HG03135 (cell line): ENCODE data around the gene SAP130.

Experiments
- ATAC-seq: cut with Tn5 transposase; IDR thresholded peaks from one replicate; pipeline ENCODE4 v1.9.1; 2021; ENCODE audit warnings: mild to moderate bottlenecking, moderate library complexity; ENCODE audit not compliant: unreplicated experiment

SAP130 gene

DNA sequence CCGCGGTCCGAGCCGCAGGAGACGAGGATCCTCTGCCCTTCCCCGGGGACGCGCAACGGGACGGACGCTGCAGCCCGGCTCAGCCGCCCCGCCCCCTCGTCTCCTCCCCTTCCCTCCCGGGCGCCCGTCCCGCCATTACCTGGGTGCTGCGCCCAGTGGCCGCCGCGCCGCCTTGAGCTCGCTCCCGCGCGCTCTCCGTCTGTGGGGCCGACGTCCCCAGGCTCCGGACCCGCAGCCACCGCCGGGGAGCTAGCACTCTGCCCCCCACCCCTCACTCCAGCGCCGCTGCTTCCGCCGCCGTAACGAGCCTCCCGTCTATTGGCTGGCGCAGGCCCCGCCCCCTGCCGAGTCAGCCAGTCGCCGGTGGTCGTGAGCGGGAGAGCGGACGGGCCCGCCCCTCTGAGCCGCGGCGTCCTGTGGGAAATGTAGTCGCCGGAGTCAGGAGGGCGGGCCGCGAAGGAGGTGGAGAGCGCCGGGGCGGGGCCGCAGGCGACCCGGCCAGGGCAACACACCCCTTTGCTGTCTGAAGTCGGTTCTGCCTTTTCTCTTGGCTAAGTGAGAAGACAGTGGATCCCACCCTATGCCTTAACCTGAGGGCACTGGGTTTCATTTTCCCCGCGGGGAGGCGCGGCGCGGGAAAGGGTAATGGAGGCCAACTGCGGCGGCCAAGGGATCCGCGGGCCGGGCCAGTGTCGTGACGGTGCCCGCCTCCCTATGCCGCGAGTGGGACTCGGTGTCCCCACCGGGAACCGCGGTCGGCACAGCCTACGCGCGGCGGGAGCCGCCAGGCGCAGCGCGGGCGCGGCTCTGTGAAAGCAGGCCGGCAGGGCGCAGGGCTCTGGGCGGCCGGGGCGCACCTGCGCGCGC, at the start of gene SAP130:
TSS of gene SAP130 (minus strand) at position 259 of the 867 bp plus-strand sequence. CDS start 1,767 bp downstream, outside the sequence.
- ATAC-seq: peak; percentile 77

DNA sequence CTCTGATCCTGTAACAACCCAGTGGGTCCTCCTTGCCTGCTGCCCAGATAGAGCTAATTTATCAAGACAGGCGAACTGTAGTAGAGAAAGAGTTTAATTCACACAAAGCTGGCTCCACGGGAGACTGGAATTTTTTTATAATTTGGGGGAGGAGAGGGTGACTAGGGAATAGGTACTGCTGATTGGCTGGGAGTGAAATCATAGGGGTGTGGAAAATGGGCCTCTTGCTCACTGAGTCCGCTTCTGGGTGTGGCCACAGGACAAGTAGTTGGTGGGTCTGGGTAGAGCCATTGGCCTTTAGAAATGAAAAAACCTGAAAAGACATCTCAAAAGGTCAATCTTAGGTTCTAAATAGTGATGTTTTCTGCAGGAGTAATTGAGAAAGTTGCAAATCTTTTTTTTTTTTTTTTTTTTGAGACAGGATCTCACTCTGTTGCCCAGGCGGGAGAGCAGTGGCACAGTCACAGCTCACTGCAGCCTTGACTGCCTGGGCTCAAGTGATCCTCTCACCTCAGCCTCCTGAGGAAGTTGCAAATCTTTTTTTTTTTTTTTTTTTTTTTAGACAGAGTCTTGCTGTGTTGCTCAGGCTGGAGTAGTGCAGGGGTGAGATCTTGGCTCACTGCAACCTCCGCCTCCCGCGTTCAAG, 48.7 kb upstream of the SAP130 start:
- ATAC-seq: no peak

DNA sequence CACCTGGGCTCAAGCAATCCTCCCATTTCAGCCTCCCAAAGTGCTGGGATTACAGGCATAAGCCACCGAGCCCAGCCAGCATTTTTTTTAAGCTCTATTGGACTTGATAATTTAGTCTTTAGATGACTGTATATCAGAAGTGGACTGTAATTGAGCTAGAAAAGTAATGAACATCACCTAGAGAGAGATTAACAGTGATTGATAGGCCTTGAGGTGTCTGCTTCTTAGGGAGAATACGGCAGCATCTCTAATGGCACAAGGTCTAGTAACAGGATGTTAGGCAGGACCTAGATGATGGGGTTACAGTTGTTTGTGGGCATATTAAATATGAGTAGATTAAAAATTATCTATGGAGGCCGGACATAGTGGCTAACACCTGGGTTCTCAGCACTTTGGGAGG, 45.4 kb upstream of the SAP130 start:
- ATAC-seq: no peak

DNA sequence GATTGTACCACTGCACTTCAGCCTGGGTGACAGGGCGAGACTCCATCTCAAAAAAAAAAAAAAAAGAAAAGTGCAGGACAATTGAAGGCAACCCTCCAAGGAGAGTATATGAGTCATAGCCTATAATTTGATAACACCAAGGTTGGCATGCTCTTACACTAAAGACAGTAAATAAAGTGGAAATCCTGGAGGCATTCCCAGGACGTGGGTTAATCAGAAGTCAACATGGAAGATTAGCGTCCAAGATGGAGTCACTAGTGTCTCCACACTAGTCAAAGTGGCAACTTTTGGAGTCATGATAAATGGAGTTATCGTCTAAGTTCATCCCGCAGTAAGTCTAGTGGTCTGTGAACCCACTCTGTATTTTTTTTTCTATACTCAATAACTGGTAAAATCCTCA, 41.9 kb upstream of the SAP130 start:
- no peak for ATAC-seq

DNA sequence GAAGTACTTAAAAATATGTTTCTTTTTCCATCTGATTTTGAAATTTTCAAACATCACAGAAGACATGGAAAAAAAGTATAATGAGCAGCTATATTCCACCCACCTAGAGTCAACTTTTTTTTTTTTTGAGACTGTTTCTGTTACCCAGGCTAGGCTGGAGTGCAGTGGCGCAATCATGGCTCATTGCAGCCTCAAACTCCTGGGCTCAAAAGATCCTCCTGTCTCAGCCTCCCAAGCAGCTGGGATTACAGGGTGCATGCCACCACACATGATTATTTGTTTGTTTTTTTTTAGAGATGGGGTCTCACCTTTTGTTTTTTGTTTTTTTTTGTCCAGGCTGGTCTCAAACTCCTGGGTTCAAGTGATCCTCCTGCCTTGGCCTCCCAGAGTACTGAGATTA, 36.5 kb upstream of the SAP130 start:
- ATAC-seq: no peak

DNA sequence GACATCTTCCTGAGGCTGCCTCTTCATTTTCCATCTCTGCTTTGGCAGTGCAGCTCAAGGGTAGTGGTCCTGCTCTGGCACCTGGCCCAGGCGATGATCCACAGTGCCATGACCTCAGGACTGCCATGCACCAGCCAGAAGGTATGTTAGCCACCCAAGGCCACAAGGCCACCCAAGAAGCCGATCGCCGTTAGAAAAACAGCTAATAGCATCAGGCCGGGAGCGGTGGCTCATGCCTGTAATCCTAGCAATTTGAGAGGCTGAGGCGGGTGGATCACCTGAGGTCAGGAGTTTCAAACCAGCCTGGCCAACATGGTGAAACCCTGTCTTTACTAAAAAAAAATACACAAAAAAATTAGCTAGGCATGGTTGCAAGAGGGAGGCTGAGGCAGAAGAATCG, 34.7 kb upstream of the SAP130 start:
- no peak for ATAC-seq

DNA sequence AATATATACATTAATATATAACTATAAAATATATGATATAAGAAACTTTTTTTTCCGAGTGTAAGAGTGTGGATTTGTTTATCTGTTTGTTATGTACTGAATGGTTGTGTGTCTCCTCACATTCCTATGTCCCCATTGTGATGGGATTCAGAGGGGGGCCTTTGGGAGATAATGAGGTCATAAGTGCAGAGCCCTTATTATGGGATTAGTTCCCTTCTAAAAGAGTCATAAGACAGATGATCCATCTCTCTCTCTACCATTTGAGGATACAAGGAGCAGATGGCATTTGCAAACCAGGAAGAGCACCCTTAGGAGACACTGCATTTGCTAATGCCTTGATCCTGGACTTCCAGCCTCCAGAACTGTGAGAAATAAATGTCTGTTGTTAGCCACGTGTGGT, 30.3 kb upstream of the SAP130 start:
- no peak for ATAC-seq

DNA sequence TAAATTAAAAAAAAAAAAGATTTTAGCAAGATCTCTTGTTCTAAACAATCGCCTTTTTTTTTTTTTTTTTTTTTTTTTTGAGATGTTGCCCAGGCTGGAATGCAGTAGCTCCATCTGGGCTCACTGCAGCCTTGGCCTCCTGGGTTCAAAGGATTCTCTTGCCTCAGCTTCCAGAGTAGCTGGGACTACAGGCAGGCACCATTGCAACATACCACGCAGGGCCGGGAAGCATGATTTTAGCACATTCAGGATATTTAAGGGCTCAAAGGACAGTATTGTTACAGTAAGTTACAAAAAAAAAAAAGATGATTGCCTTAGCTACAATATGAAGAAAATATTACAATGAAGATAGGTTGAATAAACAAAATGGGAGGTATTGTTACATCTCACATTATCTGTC, 29.5 kb upstream of the SAP130 start:
- ATAC-seq: no peak

DNA sequence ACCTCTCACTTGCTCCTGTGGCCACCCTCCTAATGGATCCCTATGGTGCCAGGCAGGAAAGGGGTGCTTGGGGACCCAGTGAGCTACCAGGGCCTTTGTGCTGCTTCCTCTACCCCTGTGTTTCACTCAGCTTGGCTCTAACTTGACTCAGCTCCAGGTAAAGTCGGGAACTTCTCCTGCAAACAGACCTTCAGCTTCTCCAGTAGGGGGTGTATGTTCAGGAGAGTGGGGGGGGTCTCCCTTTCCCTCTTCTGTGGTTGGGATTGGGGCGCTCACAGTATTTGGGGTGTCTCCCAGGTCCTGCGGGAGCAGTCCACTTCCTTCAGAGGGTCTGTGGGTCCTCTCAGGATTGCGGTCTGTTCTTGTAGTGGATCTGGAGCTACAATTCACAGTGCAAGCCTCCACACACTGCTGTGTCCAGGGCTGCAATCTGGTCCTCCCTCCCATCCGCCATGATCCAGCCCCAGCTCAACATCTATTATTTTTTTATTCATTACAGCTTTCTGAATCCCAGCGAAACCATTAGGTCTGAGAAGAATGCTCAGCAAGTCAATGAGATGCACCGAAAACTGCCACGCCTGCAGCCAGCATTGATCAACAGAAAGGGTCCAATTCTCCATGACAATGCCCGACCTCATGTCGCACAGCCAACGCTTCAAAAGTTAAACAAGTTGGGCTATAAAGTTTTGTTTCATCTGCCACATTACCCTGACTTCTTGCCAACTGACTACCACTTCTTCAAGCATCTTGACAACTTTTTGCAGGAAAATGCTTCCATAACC, 26.4 kb upstream of the SAP130 start:
- ATAC-seq: no peak

DNA sequence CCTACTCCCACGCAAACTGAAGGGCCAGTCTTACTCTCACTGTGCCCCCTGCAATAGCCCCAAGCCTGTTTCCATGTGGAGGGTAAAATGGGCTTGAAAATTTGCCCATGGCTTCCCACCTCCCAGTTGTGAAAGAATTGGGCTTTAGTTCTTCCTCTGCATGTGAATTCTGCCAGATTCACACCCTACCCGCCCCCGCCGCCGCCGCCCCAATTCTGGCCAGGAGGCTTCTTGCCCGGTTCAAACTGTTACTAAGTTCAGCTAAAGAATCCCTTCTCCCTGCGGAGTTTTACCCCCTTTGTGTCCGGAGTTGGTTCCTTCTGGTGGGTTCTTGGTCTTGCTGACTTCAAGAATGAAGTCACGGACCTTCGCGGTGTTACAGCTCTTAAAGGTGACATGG, 25.5 kb upstream of the SAP130 start:
- no peak for ATAC-seq

DNA sequence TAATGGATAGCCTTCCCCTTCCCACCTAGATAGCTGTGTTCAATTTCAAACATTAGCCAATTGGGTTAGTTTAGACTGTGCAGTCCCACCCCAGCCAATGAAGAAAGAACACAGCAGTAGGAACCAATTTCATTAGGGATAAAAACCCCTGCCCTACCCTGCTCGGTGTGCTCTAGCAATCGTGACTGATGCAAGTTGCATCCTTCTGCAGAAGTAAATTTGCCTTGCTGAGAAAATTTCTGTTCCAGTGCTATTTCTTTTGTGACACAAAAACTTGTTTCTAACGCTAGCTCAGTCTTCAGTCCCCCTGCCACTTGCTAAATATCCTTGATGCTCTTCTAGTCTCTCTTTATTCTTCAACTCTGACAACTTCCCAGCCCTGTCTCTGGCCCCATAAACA, 15.2 kb upstream of the SAP130 start:
- ATAC-seq: no peak

DNA sequence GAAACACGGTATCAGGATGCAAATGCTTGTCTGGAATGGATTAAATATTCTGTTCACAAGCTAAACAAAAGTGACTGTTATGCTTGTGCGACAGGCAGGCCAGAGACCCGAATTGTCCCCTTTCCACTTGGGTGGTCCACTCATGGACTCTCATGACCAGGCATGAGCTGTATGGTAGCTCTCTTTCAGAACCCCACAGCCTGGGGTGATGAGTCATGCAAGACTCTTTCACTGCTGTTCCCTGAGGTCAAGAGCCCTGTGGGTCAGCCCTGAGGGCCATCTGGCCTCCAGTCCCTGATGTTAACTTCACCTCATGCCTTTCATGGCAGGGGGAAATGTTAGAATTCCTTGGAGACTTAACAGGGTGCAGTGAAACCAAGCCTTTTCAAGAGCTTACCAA, 13.7 kb upstream of the SAP130 start:
- no peak for ATAC-seq

DNA sequence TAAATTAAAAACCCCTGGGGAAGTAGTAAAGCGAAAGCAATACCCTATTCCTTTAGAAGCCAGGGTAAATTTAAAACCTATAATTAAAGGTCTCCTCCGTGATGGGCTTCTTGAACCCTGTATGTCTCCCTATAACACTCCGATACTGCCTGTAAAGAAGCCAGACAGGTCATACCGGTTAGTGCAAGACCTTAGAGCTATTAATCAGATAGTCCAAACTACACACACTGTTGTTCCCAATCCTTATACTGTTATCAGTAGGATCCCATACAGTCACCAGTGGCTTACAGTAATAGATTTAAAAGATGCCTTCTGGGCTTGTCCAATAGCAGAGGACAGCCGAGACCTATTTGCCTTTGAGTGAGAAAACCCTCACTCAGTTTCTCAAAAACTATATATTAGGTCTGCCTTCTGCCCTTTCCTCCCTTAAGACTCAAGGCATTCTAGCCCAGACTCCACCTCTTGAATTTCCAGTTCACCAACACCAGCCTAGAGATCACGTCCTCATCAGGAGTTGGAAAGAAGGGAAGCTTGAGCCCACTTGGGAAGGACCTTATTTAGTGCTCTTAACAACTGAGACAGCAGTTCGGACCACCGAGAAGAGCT, 12.4 kb upstream of the SAP130 start:
- no peak for ATAC-seq

DNA sequence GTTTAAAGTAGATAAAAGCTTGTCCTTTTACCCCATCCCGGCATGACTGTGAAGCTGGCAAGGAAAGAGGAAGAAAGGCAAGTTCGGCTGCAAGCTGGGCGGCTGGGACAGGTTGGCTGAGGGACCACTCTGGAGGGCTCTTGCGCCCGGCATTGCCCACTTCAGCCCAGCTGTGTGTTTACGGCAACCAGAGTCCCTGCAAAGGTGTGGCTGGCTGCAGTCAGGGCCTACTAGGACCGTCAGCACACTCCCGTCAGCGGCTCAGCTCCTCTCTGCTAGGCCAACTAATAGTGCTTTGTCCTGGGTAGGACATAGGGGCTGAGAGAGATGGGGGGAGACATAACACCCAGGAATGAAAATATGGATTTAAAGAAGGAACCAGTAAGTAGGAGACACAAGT, 11.7 kb upstream of the SAP130 start:
- no peak for ATAC-seq

DNA sequence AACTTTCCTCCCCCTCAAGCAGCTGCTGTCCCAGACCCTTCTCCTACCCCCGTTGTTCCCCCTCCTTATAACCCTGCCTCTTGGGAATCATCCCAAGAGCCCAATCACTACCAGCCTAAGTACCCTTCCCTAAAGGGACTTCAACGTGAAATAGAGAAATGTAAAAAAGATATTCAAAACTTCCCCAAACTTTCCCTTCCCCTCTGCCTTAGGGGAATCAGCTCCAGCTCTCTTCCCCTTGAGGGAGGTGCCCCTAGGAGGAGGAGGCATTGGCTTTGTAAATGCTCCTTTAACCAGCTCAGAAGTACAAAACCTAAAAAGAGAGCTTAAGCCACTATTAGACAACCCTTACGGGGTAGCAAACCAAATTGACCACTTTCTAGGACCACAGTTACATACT, 10.6 kb upstream of the SAP130 start:
- no peak for ATAC-seq

DNA sequence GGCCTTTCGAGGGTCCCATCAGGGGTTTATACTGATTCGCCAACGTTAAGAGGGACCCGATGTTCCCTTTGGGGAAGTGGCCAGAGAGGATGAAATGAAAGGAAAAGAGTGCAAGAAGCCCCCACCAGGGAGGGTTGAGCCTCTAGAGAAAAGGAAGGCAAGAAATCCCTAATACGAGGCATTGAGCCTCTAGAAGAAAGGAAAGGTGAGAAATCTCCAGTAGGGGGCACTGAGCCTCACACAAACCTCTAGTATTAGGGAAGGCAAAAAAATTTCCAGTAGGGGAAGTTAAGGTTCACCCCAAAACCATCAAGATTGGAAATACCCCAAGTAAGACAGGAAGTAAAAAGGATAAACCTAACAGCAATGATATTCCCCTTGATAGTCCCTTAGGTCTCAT, 9.8 kb upstream of the SAP130 start:
- no peak for ATAC-seq

DNA sequence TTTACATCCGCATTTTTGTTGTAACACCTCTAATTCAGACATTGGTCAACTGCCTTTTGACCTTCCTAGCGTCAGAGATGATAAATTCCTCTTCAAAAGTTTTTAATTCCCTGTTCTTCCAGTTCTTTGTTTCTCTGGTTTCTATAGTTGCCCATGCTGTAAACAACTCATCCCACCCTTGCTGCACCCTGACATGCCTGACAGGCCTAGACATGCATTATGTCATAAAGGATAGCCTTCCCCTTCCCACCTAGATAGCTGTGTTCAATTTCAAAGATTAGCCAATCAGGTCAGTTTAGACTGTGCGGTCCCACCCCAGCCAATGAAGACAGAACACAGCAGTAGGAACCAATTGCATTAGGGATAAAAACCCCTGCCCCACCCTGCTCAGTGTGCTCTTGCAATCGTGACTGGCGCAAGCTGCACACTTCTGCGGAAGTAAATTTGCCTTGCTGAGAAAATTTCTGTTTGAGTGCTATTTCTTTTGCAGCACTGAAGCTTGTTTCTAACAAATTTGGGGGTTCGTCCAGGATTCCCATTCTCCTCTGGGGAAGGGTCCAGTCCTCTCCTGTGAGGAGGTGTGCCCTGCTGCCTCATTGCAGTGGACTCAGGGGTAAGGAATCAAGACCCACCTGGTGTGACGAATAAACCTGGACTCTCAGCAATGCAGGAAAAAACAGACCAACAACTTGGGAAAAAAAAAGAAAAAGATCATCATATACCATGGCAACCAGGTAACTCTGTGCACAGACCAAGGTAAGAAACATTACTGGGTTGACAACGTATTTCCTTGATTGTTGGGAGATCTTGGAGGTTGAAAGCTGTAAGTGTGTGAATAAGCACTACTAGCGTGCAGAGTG, 9.1 kb upstream of the SAP130 start:
- ATAC-seq: no peak

DNA sequence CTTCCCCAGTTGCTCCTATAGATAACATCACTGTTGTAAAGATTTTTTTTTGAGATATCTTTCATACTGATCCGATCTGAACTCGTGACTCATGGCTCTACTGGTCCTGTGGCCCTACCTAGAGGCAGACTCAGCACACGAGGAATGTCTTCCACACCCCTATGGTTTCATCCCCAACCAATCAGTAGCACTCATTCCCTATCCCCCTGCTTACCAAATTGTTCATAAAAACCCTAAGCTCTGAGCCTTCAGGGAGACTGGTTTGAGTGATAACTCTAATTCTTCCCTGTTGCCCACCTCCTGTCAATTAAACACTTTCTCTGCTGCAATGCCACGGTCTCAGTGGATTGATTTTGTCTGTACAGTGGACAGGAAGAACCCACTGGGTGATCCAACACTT, 4.2 kb upstream of the SAP130 start:
- no peak for ATAC-seq

DNA sequence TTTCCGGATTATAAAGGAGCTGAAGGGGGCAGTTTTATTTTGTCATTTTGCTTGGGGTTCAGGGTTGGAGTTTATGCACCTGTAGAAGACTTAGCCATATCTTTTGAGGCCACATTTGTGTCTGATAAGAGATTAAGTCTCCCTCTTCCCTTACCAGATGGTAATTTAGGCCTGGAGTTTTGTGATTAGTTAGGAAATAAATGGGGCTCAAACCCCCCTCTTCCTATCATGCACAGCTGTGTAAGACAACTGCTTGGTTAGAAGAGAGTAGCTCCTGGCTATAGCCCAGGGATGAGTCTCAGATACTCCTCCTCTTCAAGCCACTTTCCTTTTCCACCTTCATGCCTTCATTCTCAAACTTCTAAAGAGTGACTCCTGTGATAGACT, 802 bp upstream of the SAP130 start:
- ATAC-seq: no peak

DNA sequence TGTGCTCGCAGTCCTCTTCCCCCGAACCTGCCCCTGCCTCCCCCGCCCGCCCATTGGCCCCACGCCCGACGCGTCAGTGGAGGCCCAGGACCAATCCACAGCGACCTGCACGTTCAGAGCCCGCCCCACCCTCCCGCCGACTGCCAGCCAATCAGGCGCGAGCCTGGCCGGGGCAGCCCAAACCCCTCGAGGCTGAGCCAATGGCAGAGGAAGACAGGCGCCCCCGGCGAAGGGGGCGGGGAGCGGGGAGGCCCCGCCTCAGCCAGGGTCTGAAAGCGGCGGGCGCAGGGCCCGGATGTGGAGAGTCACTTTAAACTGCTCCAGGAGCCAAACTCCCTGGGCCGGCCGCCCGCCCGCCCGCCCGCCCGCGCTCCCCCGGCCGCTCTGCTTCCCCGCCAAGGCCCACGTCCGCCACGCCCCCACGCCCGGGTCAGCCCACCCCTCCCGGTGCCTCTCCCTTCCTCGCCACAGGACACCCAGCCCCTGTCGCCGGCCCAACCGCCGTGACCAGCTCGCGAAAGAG, 520 bp downstream of the SAP130 start:
- peak; percentile 87 for ATAC-seq
